Measurements from ENCODE around the gene RGL1. TPM values are rescaled to one million over a fixed set of nuclear protein-coding genes. Genes with fewer than 3 reads are reported as not detected.

RGL1 gene
- total RNA-seq, 1 experiment from 2014 or later, result 2.1 TPM

DNA sequence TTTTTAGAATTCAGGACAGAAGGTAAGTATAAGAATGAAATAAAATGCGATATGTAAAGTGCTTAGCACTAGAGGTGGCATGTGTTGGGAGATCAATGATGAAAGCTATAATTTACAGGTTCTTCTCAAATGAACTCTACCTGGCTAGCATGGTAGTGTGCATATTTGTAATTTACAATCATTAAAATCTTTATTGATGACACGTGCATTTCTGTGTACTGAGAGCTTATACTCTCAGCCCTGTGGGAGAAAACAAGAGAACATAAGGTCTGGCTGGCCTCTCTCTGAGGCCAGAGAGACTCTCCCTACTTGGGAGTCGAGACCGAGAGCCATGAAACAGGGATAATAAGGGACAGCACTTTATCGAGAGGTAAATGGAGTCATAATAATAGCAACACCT is 156.2 kb downstream of the RGL1 start:
- BruUV-seq (replicated peaks), result no TSS peak
- H3K36me3 Mint-ChIP-seq (ENCODE audit: insufficient read depth, unreplicated experiment), result no peaks in the 10 kb centered on the region
- H3K4me1 Mint-ChIP-seq (ENCODE audit: insufficient read depth, unreplicated experiment), result peaks cover 5% of the 10 kb centered on the region
- no peak overlapping the region for H3K27ac Mint-ChIP-seq (ENCODE audit: low read depth, unreplicated experiment)
- POLR2A ChIA-PET, result no interaction called here
- H3K4me3 Mint-ChIP-seq (ENCODE audit: unreplicated experiment), result no peak overlapping the region
- no peak for DNase-seq (ENCODE audit: unreplicated experiment)
- intact Hi-C loops (cut with micrococcal nuclease), result no loop called here
- H3K27me3 Mint-ChIP-seq (ENCODE audit: insufficient read depth, unreplicated experiment), result peaks cover 12% of the 10 kb centered on the region
- TF ChIP-seq, protein P1, sequence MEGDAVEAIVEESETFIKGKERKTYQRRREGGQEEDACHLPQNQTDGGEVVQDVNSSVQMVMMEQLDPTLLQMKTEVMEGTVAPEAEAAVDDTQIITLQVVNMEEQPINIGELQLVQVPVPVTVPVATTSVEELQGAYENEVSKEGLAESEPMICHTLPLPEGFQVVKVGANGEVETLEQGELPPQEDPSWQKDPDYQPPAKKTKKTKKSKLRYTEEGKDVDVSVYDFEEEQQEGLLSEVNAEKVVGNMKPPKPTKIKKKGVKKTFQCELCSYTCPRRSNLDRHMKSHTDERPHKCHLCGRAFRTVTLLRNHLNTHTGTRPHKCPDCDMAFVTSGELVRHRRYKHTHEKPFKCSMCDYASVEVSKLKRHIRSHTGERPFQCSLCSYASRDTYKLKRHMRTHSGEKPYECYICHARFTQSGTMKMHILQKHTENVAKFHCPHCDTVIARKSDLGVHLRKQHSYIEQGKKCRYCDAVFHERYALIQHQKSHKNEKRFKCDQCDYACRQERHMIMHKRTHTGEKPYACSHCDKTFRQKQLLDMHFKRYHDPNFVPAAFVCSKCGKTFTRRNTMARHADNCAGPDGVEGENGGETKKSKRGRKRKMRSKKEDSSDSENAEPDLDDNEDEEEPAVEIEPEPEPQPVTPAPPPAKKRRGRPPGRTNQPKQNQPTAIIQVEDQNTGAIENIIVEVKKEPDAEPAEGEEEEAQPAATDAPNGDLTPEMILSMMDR (IDR thresholded peaks at IDR 0.05; ENCODE audit: unreplicated experiment), result no peak
- no peaks in the 10 kb centered on the region for H3K9me3 Mint-ChIP-seq (ENCODE audit: unreplicated experiment)
- CTCF ChIA-PET, result interaction anchor here (0.6 to 2.3 kb wide), 2 partner anchors 45 to 280 kb away, joined by 3 to 6 read pairs; no protein-coding TSS in a partner anchor

DNA sequence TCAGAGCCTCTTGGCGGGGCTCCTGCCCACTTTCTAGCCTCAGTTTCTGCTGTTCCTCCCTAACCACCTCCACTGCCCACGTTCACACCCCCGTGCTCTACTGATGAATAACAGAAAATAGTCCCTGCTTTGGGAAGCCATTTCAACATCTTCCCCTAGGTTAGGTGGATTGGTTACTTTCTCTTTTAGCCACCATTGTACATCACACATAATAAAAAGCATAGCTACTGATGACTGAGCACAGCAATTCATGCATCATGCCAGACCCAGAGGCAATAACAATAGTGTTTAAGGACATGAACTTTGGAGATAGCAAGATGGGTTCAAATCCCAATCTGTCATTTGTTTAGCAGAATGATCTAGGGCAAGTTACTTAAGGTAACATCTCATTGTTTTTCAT is 158.0 kb downstream of the RGL1 start:
- H3K4me1 Mint-ChIP-seq (ENCODE audit: insufficient read depth, unreplicated experiment), result no peaks in the 10 kb centered on the region
- H3K9me3 Mint-ChIP-seq (ENCODE audit: unreplicated experiment), result no peaks in the 10 kb centered on the region
- H3K27me3 Mint-ChIP-seq (ENCODE audit: insufficient read depth, unreplicated experiment), result peaks cover 12% of the 10 kb centered on the region
- TF ChIP-seq, protein P1 (IDR thresholded peaks at IDR 0.05; ENCODE audit: unreplicated experiment), result no peak
- intact Hi-C loops (cut with micrococcal nuclease), result no loop called here
- BruUV-seq (replicated peaks), result no TSS peak
- no peaks in the 10 kb centered on the region for H3K36me3 Mint-ChIP-seq (ENCODE audit: insufficient read depth, unreplicated experiment)
- DNase-seq (ENCODE audit: unreplicated experiment), result no peak
- POLR2A ChIA-PET, result interaction anchor here (1.8 kb wide), 1 partner anchor 12 kb away, joined by 4 read pairs; no protein-coding TSS in a partner anchor
- CTCF ChIA-PET, result interaction anchor here (0.6 to 0.7 kb wide), 2 partner anchors 8 to 289 kb away, joined by 3 read pairs; no protein-coding TSS in a partner anchor
- no peak overlapping the region for H3K4me3 Mint-ChIP-seq (ENCODE audit: unreplicated experiment)
- H3K27ac Mint-ChIP-seq (ENCODE audit: low read depth, unreplicated experiment), result no peak overlapping the region

DNA sequence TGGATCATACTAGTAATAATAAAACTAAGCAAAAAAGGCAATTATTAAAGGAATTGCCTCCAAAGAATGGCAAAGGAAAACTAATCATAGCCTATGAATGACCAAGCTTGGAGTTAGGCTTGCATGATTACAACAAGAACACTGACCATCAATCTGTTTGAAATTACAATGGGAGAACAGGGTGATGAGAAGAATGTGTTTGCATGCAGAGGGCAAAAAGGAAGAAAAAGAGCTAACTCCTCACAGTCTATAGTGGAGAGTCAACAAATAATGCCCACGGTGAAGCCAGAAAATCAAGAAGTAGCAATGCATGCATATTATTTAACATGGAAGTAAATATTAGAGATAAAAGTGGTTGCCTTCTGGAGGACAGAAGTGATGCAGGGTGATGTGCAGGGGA is 160.8 kb downstream of the RGL1 start:
- DNase-seq (ENCODE audit: unreplicated experiment), result no peak
- POLR2A ChIA-PET, result no interaction called here
- H3K27me3 Mint-ChIP-seq (ENCODE audit: insufficient read depth, unreplicated experiment), result peaks cover 12% of the 10 kb centered on the region
- no peak overlapping the region for H3K27ac Mint-ChIP-seq (ENCODE audit: low read depth, unreplicated experiment)
- H3K4me1 Mint-ChIP-seq (ENCODE audit: insufficient read depth, unreplicated experiment), result no peaks in the 10 kb centered on the region
- no peak overlapping the region for H3K4me3 Mint-ChIP-seq (ENCODE audit: unreplicated experiment)
- CTCF ChIA-PET, result interaction anchor here (0.5 kb wide), 1 partner anchor 8 kb away, joined by 3 read pairs; no protein-coding TSS in a partner anchor
- intact Hi-C loops (cut with micrococcal nuclease), result no loop called here
- TF ChIP-seq, protein P1 (IDR thresholded peaks at IDR 0.05; ENCODE audit: unreplicated experiment), result no peak
- H3K36me3 Mint-ChIP-seq (ENCODE audit: insufficient read depth, unreplicated experiment), result no peaks in the 10 kb centered on the region
- no peaks in the 10 kb centered on the region for H3K9me3 Mint-ChIP-seq (ENCODE audit: unreplicated experiment)
- BruUV-seq (replicated peaks), result no TSS peak

DNA sequence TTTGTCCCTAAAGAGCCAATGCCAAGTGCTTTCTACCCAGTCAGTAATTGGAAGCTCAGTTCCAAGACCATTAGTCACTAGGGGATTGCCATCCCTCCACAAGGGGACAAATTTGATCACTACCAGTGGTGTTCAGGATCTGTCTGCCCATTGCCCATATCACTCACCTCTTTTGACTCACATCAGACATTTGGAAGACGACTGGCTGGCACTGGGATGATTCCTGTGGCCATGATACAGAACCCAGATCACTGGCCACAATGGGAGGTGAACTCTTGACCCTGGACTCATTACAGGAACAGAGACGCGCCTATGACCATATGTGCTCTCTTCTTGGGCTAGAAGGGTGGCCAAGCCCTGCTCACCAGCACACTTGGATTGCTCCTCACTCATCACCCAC is 161.6 kb downstream of the RGL1 start:
- TF ChIP-seq, protein P1 (IDR thresholded peaks at IDR 0.05; ENCODE audit: unreplicated experiment), result no peak
- ChIA-PET POLR2A (no interaction called here), CTCF (interaction anchor here (0.6 kb wide), 1 partner anchor 96 kb away, joined by 4 read pairs; no protein-coding TSS in a partner anchor)
- intact Hi-C loops (cut with micrococcal nuclease), result no loop called here
- no peaks in the 10 kb centered on the region for H3K9me3 Mint-ChIP-seq (ENCODE audit: unreplicated experiment)
- no peak for DNase-seq (ENCODE audit: unreplicated experiment)
- H3K4me3 Mint-ChIP-seq (ENCODE audit: unreplicated experiment), result no peak overlapping the region
- BruUV-seq (replicated peaks), result no TSS peak
- no peaks in the 10 kb centered on the region for H3K36me3 Mint-ChIP-seq (ENCODE audit: insufficient read depth, unreplicated experiment)
- peaks cover 12% of the 10 kb centered on the region for H3K27me3 Mint-ChIP-seq (ENCODE audit: insufficient read depth, unreplicated experiment)
- no peak overlapping the region for H3K27ac Mint-ChIP-seq (ENCODE audit: low read depth, unreplicated experiment)
- H3K4me1 Mint-ChIP-seq (ENCODE audit: insufficient read depth, unreplicated experiment), result no peaks in the 10 kb centered on the region

Data from MCF 10A (cell line).